Non-pigmented ciliary epithelial cell (primary cell): ENCODE measurements around the gene SHC2.

ENCODE experiments used
- DNase-seq: peaks from one replicate; pipeline ENCODE4 v3.0.0-alpha.2; 2010; ENCODE audit warnings: low read depth

The SHC2 gene, protein sequence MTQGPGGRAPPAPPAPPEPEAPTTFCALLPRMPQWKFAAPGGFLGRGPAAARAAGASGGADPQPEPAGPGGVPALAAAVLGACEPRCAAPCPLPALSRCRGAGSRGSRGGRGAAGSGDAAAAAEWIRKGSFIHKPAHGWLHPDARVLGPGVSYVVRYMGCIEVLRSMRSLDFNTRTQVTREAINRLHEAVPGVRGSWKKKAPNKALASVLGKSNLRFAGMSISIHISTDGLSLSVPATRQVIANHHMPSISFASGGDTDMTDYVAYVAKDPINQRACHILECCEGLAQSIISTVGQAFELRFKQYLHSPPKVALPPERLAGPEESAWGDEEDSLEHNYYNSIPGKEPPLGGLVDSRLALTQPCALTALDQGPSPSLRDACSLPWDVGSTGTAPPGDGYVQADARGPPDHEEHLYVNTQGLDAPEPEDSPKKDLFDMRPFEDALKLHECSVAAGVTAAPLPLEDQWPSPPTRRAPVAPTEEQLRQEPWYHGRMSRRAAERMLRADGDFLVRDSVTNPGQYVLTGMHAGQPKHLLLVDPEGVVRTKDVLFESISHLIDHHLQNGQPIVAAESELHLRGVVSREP

DNA sequence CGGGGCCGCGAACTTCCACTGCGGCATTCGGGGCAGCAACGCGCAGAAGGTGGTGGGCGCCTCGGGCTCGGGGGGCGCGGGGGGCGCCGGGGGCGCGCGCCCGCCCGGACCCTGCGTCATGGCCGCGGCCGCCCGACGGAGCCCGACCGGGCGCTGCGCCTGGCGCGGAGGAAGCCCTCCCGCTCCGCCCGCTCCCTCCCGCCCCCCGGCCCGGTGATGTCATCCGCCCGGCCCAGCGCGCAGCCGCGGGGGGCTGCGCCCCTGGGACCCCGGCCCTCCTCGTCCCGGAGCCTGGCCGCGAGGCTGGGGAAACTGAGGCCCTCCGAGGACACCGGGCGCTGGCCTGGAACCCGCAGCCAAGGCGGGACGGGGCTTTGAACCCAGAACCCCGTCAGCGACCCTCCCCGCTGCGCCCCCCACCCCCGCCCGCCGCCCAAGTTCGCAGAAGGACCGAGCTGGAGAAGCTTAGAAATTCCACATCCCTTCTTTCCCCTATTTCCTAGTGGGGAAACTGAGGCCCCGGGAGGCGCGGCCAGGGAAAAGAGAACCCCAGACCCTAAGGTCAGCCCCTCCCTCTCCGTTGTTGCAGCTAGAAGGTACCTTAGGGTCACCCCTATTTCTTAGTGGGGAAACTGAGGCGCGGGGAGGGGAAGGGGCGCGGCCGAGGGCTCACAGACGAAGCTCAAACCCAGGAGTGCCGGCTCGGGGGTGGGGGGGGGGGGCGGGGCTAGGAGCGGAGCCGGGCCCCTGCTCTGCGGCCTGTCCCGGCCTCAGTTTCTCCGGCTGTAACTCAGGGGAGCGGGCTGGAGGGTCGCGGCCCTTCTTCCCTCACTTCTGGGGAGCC, at the start of gene SHC2:
Gene SHC2, minus strand, starts transcription at position 157 of the 844 bp plus-strand sequence. Its CDS starts 37 bp downstream, at position 120.
- DNase-seq: no peak

GRCh38 chr19:508204-509150, 47.6 kb upstream of the SHC2 start:
- DNase-seq: no peak

DNA sequence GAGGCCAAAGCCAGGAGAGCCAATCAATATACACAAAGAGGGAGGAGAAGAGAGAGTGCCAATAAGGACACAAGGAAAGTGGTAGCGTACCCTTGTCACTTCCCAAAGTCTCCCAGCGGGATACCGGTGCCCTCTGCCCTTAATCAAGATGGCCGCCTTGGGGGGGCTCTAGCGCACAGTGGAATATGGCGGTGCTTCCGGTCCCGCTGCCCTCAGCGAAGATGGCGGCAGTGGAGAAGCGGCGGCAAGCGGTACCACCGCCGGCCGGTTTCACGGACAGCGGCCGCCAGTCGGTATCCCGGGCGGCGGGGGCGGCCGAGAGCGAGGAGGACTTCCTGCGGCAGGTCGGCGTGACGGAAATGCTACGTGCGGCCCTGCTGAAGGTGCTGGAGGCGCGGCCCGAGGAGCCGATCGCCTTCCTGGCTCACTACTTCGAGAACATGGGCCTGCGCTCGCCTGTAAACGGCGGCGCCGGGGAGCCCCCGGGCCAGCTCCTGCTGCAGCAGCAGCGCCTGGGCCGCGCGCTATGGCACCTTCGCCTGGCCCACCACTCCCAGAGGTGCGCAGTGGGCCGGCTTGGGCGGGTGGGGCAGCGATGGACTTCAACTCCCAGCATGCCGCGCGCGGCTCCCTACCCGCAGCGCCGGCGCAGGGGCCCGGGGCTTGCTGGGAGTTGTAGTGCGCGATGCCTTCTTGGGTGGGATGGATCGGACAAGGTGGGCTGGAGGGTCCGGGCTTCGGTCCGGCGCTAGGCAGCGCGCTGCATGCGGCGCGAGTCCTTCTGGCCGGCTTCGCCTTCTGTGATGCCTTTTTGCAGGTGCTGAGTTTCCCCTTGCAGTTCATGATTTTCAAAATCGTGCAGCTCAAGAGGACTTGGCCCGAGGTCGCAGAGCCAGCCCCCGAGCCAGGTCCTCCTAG, 46.7 kb upstream of the SHC2 start, which contains the start of gene TPGS1:
Gene TPGS1, plus strand, starts transcription at position 212 of the 918 bp plus-strand sequence. Its CDS starts 10 bp downstream, at position 222.
- DNase-seq: no peak

GRCh38 chr19:506404-507285, 45.8 kb upstream of the SHC2 start:
- peak; percentile 99 for DNase-seq

DNA sequence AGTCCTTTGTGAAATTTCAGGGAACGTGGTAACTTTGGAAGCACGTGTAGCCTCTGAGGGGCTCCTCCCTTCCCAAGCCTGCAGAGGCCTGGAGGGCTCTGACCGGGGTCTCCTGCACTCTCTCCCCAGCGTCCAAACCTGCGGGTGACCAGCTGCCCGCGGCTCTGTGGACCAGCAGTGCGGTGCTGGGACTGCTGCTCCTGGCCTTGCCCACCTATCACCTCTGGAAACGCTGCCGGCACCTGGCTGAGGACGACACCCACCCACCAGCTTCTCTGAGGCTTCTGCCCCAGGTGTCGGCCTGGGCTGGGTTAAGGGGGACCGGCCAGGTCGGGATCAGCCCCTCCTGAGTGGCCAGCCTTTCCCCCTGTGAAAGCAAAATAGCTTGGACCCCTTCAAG, 43.8 kb upstream of the SHC2 start:
- DNase-seq: no peak

- no peak for DNase-seq
Observed at GRCh38 chr19:501646-502045, 40.8 kb upstream of the SHC2 start.

GRCh38 chr19:498977-499623, 38.3 kb upstream of the SHC2 start:
- DNase-seq: no peak

GRCh38 chr19:498511-498891, 37.7 kb upstream of the SHC2 start:
- no peak for DNase-seq

DNA sequence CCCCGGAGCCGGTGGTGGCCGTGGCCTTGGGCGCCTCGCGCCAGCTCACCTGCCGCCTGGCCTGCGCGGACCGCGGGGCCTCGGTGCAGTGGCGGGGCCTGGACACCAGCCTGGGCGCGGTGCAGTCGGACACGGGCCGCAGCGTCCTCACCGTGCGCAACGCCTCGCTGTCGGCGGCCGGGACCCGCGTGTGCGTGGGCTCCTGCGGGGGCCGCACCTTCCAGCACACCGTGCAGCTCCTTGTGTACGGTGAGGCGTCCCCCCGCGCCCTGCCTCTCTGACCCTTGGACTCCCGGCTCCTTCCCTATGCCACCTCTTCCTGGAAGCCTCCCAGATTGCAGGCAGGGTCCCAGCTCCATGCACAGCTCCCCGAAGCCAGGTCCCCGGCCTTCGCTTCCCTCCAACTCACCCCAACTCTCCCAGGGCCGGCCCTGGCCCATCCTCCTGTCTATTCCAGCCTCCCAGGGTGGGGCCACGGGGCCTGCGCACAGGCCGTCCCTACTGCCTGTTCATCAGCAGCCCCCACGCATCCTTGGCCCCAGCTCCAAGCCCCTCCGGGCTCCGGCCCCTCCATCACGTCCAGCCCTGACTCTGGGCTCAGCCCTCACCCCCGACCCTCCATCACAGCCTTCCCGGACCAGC, 37.2 kb upstream of the SHC2 start:
- no peak for DNase-seq

DNA sequence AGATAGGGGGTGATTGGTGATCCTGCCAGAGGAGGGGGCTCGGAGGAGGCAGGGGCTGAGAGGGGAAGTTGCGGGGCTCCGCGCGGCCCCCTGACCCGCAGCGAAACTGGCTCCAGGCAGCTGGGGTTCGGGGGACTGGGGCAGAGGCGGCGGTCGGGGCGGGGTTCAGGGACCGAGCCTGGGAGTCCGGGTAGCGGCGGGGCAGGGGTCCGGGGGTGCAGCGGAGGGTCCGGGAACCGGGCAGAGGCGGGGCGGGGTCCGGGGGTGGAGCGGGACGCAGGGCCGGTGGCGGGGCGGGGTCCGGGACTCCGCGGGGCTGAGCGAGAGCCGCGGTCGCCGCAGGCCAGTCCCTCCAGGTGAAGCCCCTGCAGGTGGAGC, 36.6 kb upstream of the SHC2 start:
- DNase-seq: no peak

GRCh38 chr19:496986-497385, 36.2 kb upstream of the SHC2 start:
- DNase-seq: no peak

- DNase-seq: no peak
Observed at GRCh38 chr19:496112-496665, 35.4 kb upstream of the SHC2 start, which contains the start of gene MADCAM1. TSS of gene MADCAM1 (plus strand) at chr19:496486. CDS start at chr19:496500, 14 bp downstream.

GRCh38 chr19:495402-496111, 34.7 kb upstream of the SHC2 start:
- DNase-seq: no peak

- no peak for DNase-seq
Observed at GRCh38 chr19:495081-495401, 34.2 kb upstream of the SHC2 start.

DNA sequence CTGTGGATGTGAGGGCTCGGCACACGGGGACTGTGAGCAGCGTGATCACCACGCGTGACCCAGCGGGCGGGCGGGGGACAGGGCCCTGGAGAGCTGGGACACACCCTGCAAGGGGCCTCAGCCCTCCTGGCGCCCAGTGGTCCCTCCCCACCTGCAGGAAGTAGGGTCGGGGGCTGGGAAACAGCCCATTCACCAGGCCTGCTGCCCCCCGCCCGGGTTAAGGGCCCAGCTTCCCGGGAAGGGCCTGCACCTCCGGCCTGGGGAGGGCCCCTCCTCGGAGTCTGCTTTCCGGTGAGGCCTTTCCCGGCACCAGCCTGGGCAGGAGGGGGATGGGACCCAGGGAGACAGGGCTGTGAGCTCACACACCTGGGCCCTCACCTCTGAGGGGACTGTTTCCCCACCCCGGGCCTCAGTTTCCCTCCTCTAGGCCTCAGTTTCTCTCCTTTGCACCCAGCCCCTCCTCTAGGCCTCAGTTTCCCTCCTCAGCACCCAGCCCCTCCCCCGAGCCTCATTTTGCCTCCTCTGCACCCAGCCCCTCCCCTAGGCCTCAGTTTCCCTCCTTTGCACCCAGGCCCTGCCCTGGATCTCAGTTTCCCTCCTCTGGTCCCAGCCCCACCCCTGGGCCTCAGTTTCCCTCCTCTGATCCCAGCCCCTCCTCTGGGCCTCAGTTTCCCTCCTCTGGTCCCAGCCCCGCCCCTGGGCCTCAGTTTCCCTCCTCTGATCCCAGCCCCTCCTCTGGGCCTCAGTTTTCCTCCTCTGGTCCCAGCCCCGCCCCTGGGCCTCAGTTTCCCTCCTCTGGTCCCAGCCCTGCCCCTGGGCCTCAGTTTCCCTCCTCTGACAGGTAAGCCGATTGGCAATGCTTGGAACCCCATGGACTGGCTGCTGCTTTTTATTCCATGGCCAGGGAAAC, 33.6 kb upstream of the SHC2 start:
- no peak for DNase-seq

GRCh38 chr19:493391-494170, 32.7 kb upstream of the SHC2 start:
- no peak for DNase-seq
